ENCODE results near the gene KRT82. TPM values are rescaled to one million over a fixed set of nuclear protein-coding genes. Genes with fewer than 3 reads are reported as not detected.

Gene KRT82
- total and polyA plus RNA-seq, 4 donors, result not detected

- TF ChIP-seq, protein P1, sequence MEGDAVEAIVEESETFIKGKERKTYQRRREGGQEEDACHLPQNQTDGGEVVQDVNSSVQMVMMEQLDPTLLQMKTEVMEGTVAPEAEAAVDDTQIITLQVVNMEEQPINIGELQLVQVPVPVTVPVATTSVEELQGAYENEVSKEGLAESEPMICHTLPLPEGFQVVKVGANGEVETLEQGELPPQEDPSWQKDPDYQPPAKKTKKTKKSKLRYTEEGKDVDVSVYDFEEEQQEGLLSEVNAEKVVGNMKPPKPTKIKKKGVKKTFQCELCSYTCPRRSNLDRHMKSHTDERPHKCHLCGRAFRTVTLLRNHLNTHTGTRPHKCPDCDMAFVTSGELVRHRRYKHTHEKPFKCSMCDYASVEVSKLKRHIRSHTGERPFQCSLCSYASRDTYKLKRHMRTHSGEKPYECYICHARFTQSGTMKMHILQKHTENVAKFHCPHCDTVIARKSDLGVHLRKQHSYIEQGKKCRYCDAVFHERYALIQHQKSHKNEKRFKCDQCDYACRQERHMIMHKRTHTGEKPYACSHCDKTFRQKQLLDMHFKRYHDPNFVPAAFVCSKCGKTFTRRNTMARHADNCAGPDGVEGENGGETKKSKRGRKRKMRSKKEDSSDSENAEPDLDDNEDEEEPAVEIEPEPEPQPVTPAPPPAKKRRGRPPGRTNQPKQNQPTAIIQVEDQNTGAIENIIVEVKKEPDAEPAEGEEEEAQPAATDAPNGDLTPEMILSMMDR (IDR thresholded peaks at IDR 0.05; ENCODE audit: control extremely low read depth, extremely low read depth), result no peak
These were observed 24.9 kb downstream of the KRT82 start for GRCh38 chr12:52381206-52381605.

DNA sequence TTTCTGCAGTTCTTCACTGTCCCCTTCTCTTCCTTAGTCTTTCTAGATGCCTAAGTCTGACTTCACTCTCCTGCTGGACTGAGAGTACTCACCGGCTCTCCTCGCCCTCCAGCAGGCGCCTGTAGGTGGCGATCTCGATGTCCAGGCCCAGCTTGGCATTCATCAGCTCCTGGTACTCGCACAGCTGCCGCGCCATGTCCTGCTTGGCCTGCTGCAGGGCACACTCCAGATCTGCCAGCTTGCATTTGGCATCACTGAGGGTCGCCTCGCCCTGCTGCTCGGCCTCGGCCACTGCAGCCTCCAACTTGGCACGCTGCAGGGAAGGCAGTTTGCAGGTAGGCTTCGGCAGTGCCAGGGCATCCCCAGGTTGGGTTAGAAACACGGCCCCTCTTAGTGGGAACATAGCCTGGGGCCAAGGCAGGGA is 25.9 kb downstream of the KRT82 start:
- no peak overlapping the region for H3K27ac ChIP-seq (ENCODE audit: low read depth in 1 of 2, low read length in 1 of 2)
- ATAC-seq (ENCODE audit: insufficient read depth, low FRiP score), result no peak
- WGBS, 2 donors, result 58 to 67% methylated on average over 15 of the region's 15 CpGs
- no peak overlapping the region for H3K9ac ChIP-seq (ENCODE audit: insufficient read depth in 1 of 2, low read length in 2 of 2)
- DNase-seq, result peak; percentile 16 to 51 (median 30)
- H3K27me3 ChIP-seq (ENCODE audit: control insufficient read depth in 3 of 3, insufficient read depth in 3 of 3, low read length in 2 of 3), result peaks cover 0 to 9% (median 0%) of the 10 kb centered on the region in 3 donors
- H3K36me3 ChIP-seq (ENCODE audit: control insufficient read depth in 4 of 4, insufficient read depth in 4 of 4, low read length in 4 of 4), result no peaks in the 10 kb centered on the region
- H3K4me3 ChIP-seq, result no peak overlapping the region
- TF ChIP-seq, protein P1 (IDR thresholded peaks at IDR 0.05; ENCODE audit: control extremely low read depth, extremely low read depth), result no peak
- H3K4me1 ChIP-seq (ENCODE audit: control insufficient read depth in 5 of 5, insufficient read depth in 5 of 5, low read length in 5 of 5), result no peaks in the 10 kb centered on the region
- no peaks in the 10 kb centered on the region for H3K9me3 ChIP-seq (ENCODE audit: control insufficient read depth in 4 of 4, insufficient read depth in 3 of 4, low read length in 3 of 4)

More at GRCh38 chr12:52381206-52381605, 24.9 kb downstream of the KRT82 start:
- no peaks in the 10 kb centered on the region for H3K36me3 ChIP-seq (ENCODE audit: control insufficient read depth in 4 of 4, insufficient read depth in 4 of 4, low read length in 4 of 4)
- no peaks in the 10 kb centered on the region for H3K9me3 ChIP-seq (ENCODE audit: control insufficient read depth in 4 of 4, insufficient read depth in 3 of 4, low read length in 3 of 4)
- DNase-seq, result no peak
- ATAC-seq (ENCODE audit: insufficient read depth, low FRiP score), result no peak
- no peak overlapping the region for H3K9ac ChIP-seq (ENCODE audit: insufficient read depth in 1 of 2, low read length in 2 of 2)
- H3K27me3 ChIP-seq (ENCODE audit: control insufficient read depth in 3 of 3, insufficient read depth in 3 of 3, low read length in 2 of 3), result peaks cover 0 to 9% (median 0%) of the 10 kb centered on the region in 3 donors
- H3K27ac ChIP-seq (ENCODE audit: low read depth in 1 of 2, low read length in 1 of 2), result no peak overlapping the region
- H3K4me3 ChIP-seq, result no peak overlapping the region
- no peaks in the 10 kb centered on the region for H3K4me1 ChIP-seq (ENCODE audit: control insufficient read depth in 5 of 5, insufficient read depth in 5 of 5, low read length in 5 of 5)
- 85 to 87% methylated on average over 8 of the region's 8 CpGs for WGBS, 2 donors

DNA sequence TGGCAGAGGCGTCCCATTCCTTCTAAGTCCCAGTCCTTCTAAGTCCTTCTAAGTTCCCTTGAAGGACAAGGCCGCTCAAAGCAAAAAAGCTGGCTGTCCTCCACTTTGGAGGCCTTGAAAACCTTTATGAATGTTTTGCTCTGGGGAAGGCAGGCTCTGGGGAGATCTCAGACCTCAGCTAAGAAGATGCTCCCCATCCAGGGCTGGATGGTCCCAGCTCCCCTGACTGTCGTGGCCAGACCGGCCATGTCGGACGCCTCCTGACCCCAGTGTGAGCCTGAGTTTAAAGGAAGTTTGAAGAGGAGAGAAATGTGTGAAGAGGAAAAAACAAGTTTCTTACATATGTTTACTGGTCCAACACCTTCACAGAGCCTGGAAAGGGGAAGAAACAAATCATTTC is 26.6 kb downstream of the KRT82 start:
- WGBS, 2 donors, result 81 to 84% methylated on average over 6 of the region's 6 CpGs
- DNase-seq, result no peak
- no peaks in the 10 kb centered on the region for H3K9me3 ChIP-seq (ENCODE audit: control insufficient read depth in 4 of 4, insufficient read depth in 3 of 4, low read length in 3 of 4)
- no peaks in the 10 kb centered on the region for H3K4me1 ChIP-seq (ENCODE audit: control insufficient read depth in 5 of 5, insufficient read depth in 5 of 5, low read length in 5 of 5)
- no peaks in the 10 kb centered on the region for H3K36me3 ChIP-seq (ENCODE audit: control insufficient read depth in 4 of 4, insufficient read depth in 4 of 4, low read length in 4 of 4)
- no peak for ATAC-seq (ENCODE audit: insufficient read depth, low FRiP score)
- TF ChIP-seq, protein P1 (IDR thresholded peaks at IDR 0.05; ENCODE audit: control extremely low read depth, extremely low read depth), result no peak
- H3K27ac ChIP-seq (ENCODE audit: low read depth in 1 of 2, low read length in 1 of 2), result no peak overlapping the region
- H3K27me3 ChIP-seq (ENCODE audit: control insufficient read depth in 3 of 3, insufficient read depth in 3 of 3, low read length in 2 of 3), result peaks cover 0 to 9% (median 0%) of the 10 kb centered on the region in 3 donors
- no peak overlapping the region for H3K4me3 ChIP-seq
- H3K9ac ChIP-seq (ENCODE audit: insufficient read depth in 1 of 2, low read length in 2 of 2), result no peak overlapping the region

GRCh38 chr12:52378091-52378490 is 28.0 kb downstream of the KRT82 start:
- peaks cover 0 to 9% (median 0%) of the 10 kb centered on the region in 3 donors for H3K27me3 ChIP-seq (ENCODE audit: control insufficient read depth in 3 of 3, insufficient read depth in 3 of 3, low read length in 2 of 3)
- ATAC-seq (ENCODE audit: insufficient read depth, low FRiP score) (no peak), DNase-seq (no peak)
- no peaks in the 10 kb centered on the region for H3K4me1 ChIP-seq (ENCODE audit: control insufficient read depth in 5 of 5, insufficient read depth in 5 of 5, low read length in 5 of 5)
- TF ChIP-seq, protein P1 (IDR thresholded peaks at IDR 0.05; ENCODE audit: control extremely low read depth, extremely low read depth), result no peak
- H3K4me3 ChIP-seq, result no peak overlapping the region
- no peak overlapping the region for H3K9ac ChIP-seq (ENCODE audit: insufficient read depth in 1 of 2, low read length in 2 of 2)
- no peak overlapping the region for H3K27ac ChIP-seq (ENCODE audit: low read depth in 1 of 2, low read length in 1 of 2)
- no peaks in the 10 kb centered on the region for H3K36me3 ChIP-seq (ENCODE audit: control insufficient read depth in 4 of 4, insufficient read depth in 4 of 4, low read length in 4 of 4)
- H3K9me3 ChIP-seq (ENCODE audit: control insufficient read depth in 4 of 4, insufficient read depth in 3 of 4, low read length in 3 of 4), result no peaks in the 10 kb centered on the region
- WGBS, 2 donors, result 79 to 81% methylated on average over 16 to 19 of the region's 19 CpGs

All from lung (tissue), 12 donors.